ENCODE data around the gene NPIPA3.
"Not testable (repeated sequence)": the region's sequence is repeated elsewhere in the genome, so short reads cannot be mapped to it uniquely, and the experiment has no call there.

Gene NPIPA3

DNA sequence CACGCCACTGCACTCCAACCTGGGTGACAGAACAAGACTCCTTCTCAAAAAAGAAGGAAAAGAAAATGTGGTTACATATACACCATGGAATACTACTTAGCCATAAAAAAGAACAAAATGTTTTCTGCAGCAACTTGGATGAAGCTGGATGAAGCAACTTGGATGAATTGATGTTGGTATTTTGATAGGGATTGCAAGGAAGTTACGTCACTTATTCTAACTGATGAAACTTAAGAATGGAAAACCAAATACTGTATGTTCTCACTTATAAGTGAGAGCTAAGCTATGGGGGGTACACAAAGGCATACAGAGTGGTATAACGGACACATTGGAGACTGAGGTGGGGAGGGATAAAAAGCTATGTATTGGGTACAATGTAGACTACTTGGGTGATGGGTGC is 26.6 kb upstream of the NPIPA3 start:
- DNase-seq (ENCODE audit: low read depth) = no peak
- TF ChIP-seq, protein P1, sequence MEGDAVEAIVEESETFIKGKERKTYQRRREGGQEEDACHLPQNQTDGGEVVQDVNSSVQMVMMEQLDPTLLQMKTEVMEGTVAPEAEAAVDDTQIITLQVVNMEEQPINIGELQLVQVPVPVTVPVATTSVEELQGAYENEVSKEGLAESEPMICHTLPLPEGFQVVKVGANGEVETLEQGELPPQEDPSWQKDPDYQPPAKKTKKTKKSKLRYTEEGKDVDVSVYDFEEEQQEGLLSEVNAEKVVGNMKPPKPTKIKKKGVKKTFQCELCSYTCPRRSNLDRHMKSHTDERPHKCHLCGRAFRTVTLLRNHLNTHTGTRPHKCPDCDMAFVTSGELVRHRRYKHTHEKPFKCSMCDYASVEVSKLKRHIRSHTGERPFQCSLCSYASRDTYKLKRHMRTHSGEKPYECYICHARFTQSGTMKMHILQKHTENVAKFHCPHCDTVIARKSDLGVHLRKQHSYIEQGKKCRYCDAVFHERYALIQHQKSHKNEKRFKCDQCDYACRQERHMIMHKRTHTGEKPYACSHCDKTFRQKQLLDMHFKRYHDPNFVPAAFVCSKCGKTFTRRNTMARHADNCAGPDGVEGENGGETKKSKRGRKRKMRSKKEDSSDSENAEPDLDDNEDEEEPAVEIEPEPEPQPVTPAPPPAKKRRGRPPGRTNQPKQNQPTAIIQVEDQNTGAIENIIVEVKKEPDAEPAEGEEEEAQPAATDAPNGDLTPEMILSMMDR (IDR thresholded peaks at IDR 0.05; ENCODE audit: low read depth, low read length, missing control alignments) = no peak

DNA sequence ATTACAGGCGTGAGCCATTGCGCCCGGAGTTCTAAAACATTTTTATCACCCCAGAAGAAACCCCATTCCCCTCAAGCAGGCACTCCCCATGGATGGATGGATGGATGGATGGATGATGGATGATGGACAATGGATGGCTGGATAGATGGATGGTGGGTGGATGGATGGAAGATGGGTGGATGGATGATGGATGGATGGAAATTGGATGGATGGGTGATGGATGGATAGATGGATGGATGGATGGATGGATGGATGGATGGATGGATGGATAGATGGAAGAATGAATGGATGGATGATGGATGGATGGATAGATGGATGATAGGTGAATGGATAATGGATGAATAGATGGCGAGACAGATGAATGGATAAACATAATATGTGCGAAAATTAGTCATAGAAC is 25.6 kb upstream of the NPIPA3 start:
- no peak overlapping the region for H3K4me3 ChIP-seq (ENCODE audit: low read depth, low read length)
- DNase-seq (ENCODE audit: low read depth) = no peak
- TF ChIP-seq, protein P1 (IDR thresholded peaks at IDR 0.05; ENCODE audit: low read depth, low read length, missing control alignments) = no peak

More for the DNA sequence above, 26.6 kb upstream of the NPIPA3 start:
- H3K4me3 ChIP-seq (ENCODE audit: low read depth, low read length) = no peak overlapping the region

DNA sequence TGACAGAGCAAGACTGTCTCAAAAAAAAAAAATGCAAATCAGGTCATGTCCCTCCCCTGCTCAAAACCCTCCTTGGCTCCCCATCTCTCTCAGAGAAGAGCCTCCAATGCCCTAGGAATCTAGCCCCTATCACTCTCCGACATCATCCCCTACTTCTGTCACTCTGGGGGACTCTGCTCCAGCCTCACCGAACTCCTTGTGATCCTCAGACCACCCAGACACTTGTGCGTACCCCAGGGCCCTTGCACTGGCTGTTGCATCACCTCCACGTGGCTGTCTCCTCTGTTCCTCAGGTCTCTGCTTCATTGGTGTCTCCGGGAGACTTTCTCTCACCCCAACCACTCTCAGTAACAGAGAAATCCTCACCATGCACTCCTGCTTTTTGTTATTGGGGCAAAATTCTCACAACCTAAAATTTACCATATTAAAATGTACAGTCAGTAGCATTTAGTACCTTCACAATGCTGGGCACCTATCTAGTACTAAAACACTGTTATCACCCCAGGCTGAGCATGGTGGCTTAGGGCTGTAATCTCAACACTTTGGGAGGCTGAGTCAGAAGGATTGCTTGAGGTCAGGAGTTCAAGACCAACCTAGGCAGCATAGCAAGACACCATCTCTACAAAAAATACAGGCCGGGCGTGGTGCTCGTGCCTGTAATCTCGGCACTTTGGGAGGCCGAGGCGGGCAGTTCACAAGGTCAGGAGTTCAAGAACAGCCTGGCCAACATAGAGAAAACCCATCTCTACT is 24.3 kb upstream of the NPIPA3 start:
- DNase-seq (ENCODE audit: low read depth) = no peak
- TF ChIP-seq, protein P1 (IDR thresholded peaks at IDR 0.05; ENCODE audit: low read depth, low read length, missing control alignments) = no peak
- no peak overlapping the region for H3K4me3 ChIP-seq (ENCODE audit: low read depth, low read length)

DNA sequence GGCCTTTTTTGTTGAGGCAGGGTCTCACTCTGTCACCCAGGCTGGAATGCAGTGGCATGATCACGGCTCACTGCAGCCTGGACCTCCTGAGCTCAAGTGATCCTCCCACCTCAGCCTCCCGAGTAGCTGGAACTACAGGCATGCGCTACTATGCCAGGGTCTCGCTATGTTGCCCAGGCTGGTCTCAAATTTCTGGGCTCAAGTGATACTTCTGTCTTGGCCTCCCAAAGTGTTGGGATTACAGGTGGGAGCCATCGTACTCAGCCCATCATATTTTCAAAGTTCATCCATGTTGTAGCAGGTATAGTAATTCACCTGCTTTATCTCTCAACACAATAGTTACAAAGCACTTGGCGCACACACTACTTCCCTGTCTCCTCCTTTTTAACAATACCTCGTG is 22.8 kb upstream of the NPIPA3 start:
- not testable (repeated sequence) for DNase-seq (ENCODE audit: low read depth); H3K4me3 ChIP-seq (ENCODE audit: low read depth, low read length)

DNA sequence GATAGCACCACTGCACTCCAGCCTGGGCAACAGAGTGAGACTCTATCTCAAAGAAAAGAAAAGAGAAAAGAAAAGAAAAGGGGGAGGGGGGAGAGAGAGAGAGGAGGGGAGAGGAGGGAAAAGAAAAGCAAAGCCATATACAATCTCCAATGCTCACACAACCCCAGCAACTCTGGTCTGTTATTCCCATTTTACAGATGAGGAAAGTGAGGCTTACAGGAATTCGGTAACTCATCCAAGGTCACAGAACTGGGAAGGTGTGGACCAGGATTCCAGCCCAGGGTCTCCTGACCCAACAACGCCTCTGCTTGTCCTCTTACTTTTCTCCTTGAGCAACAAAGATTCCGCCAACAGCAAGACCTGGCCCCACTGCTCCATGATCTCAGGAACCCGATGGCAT is 22.1 kb upstream of the NPIPA3 start:
- DNase-seq (ENCODE audit: low read depth) = no peak
- TF ChIP-seq, protein P1 (IDR thresholded peaks at IDR 0.05; ENCODE audit: low read depth, low read length, missing control alignments) = no peak
- no peak overlapping the region for H3K4me3 ChIP-seq (ENCODE audit: low read depth, low read length)

DNA sequence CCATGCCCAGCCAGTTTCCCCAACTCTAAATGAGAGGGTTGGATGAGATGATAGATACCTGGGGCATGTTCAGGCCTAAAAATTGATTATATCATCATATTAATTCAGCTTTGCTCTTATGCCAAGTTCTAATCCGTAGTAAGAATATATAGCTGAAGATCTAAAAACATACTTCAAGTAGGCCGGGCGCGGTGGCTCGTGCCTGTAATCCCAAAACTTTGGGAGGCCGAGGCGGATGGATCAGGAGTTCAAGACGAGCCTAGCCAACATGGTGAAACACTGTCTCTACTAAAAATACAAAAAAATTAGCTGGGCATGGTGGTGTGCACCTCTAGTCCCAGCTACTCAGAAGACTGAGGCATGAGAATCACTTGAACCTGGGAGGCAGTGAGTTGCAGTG is 21.1 kb upstream of the NPIPA3 start:
- no peak overlapping the region for H3K4me3 ChIP-seq (ENCODE audit: low read depth, low read length)
- TF ChIP-seq, protein P1 (IDR thresholded peaks at IDR 0.05; ENCODE audit: low read depth, low read length, missing control alignments) = no peak
- no peak for DNase-seq (ENCODE audit: low read depth)

DNA sequence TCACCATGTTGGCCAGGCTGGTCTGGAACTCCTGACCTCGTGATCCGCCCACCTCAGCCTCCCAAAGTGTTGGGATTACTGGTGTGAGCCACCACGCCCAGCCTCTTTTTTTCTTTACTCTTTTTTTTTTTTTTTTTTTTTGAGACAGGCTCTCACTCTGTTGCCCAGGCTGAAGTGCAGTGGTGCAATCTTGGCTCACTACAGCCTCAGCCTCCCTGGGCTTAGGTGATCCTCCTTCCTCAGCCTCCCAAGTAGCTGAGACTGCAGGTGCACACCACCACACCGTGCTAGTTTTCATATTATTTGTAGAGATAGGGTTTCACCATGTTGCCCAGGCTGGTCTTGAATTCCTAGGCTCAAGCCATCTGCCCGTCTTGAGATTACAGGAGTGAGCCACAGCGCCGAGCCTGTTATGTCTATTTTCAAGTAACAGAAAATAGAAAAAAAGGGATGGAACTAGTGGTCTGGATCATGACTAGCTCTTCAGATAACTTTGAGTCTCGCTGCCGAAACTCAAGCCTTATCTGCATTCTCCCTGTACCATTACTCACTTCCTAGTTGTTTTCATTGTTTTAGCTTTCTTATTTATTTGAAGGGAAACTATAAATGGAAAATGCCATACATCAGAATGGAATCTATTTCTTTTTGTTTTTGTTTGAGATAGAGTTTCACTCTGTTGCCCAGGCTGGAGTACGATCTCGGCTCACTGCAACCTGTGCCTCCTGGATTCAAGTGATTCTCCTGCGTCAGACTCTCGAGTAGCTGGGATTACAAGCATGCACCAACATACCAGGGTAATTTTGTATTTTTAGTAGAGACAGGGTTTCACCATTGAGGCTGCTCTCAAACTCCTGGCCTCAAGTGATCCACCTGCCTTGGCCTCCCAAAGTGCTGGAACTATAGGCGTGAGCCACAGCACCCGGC is 17.1 kb upstream of the NPIPA3 start:
- not testable (repeated sequence) for DNase-seq (ENCODE audit: low read depth); H3K4me3 ChIP-seq (ENCODE audit: low read depth, low read length)

DNA sequence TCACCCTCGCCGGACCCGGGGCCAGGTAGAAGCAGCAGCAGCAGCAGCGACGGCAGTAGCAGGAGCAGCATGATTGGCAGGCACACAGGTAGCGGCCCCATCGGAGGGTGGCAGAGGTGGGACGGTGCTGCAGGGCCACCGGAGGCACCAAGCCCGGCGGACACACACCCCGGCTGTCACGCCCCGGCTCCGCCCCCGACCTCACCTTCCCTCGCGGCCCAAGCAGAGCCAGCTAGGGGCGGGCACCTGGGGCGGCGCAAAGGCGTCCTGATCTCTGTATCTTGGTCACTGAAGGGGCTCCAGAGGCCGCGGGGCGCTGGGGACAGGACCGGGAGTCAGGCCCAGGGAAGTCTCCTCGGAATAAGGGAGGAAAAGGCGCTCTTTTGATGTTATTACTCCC is 9.1 kb upstream of the NPIPA3 start, which contains the start of gene PLA2G10:
Gene PLA2G10, minus strand, starts transcription at position 180 of the 400 bp plus-strand sequence. Its CDS starts 79 bp downstream, at position 101.
- not testable (repeated sequence) for DNase-seq (ENCODE audit: low read depth); H3K4me3 ChIP-seq (ENCODE audit: low read depth, low read length)

DNA sequence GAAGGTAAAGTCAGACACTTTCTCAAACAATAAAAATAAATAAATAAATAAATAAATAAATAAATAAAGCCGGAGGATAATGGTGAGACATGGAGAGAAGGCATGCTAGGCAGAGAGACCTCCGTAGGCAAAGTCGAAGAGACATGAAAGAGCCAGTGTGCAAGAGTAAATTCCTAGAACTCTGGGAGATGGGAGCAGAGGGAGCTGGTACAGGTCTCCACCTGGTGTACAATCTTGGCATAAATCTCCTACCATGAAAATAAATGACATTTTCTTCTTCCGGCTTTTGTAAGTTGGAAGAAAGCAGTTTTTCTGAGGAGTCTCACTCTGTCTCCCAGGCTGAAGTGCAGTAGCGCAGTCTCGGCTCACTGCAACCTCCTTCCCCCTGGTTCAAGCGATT is 1.4 kb upstream of the NPIPA3 start:
- not testable (repeated sequence) for H3K4me3 ChIP-seq (ENCODE audit: low read depth, low read length); DNase-seq (ENCODE audit: low read depth)

DNA sequence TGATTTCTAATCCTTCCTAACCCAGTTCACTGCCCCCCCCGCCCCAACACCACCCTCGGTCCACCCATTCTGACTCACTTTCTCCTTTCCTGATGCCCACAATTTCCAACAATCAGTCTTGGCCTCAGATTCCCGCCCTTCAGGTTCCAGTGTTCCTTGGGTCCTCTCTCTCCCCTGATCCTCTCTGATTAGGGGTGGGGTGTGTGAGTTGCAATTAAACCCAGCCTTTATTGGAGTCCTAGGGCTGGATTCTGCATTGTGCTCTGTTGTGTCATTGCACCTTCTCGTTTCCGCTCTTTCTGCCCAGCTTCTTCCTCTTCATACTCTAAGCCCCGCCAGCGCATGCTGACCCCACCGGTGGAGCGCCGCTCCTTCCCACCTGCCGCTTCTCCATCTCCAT is 539 bp upstream of the NPIPA3 start:
- DNase-seq (ENCODE audit: low read depth); H3K4me3 ChIP-seq (ENCODE audit: low read depth, low read length): not testable (repeated sequence)

DNA sequence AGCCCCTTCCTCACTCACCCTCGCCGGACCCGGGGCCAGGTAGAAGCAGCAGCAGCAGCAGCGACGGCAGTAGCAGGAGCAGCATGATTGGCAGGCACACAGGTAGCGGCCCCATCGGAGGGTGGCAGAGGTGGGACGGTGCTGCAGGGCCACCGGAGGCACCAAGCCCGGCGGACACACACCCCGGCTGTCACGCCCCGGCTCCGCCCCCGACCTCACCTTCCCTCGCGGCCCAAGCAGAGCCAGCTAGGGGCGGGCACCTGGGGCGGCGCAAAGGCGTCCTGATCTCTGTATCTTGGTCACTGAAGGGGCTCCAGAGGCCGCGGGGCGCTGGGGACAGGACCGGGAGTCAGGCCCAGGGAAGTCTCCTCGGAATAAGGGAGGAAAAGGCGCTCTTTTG is 30.0 kb downstream of the NPIPA3 start:
- not testable (repeated sequence) for H3K4me3 ChIP-seq (ENCODE audit: low read depth, low read length); DNase-seq (ENCODE audit: low read depth)

DNA sequence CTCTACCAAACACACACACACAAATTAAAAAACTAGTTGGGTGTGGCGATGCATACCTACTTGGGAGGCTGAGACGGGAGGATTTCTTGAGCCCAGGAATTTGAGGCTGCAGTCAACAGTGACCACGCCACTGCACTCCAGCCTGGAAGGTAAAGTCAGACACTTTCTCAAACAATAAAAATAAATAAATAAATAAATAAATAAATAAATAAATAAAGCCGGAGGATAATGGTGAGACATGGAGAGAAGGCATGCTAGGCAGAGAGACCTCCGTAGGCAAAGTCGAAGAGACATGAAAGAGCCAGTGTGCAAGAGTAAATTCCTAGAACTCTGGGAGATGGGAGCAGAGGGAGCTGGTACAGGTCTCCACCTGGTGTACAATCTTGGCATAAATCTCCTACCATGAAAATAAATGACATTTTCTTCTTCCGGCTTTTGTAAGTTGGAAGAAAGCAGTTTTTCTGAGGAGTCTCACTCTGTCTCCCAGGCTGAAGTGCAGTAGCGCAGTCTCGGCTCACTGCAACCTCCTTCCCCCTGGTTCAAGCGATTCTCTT is 37.7 kb downstream of the NPIPA3 start:
- H3K4me3 ChIP-seq (ENCODE audit: low read depth, low read length); DNase-seq (ENCODE audit: low read depth): not testable (repeated sequence)

Measured in GM12864 (cell line).